ENCODE data around the gene ZMPSTE24.

ZMPSTE24 gene

GRCh38 chr1:40256401-40257084, 1.5 kb upstream of the ZMPSTE24 start:
- peak overlapping the region; percentile 98 for H3K4me3 ChIP-seq (ENCODE audit: low read length)
- DNase-seq (ENCODE audit: low read depth, low spot score) = no peak

GRCh38 chr1:40257313-40257687, 736 bp upstream of the ZMPSTE24 start:
- no peak for DNase-seq (ENCODE audit: low read depth, low spot score)
- peak overlapping the region; percentile 98 for H3K4me3 ChIP-seq (ENCODE audit: low read length)

DNA sequence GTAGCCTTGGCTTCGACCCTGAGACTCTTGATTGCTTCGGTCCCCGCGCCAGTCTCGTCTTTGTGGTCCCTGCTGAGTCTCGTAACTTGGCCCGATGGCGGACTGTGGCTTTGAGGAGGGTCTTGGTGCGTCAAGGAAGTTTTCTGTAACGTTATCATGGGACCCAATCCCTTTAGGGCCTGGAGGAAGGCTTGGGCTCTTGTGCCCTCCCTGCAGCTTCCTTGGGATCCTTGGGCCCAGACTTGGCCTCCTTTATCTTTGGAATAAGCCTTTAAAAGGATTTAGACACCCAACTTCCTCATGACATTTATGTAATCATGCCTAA, 371 bp downstream of the ZMPSTE24 start:
- H3K4me3 ChIP-seq (ENCODE audit: low read length) = peak overlapping the region; percentile 98
- DNase-seq (ENCODE audit: low read depth, low spot score) = no peak

DNA sequence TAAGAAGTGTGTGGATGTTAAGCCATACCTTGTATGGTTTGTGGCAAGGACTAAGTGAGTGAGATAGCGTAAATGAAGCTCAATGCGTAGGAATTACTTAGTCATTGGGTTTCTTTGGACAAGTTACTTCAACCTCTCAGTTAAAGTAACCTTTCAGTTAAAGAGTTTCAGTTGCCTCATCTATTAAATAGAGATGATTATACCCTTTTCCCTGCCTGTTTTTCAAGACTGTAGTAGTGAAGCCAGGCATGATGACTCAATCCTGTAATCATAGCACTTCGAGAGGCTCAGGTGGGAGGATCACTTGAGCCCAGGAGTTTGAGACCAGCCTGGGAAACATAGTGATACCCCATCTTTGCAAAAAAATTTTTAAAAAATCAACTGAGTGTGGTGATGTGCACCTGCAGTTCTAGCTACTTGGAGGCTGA, 6.3 kb downstream of the ZMPSTE24 start:
- no peak overlapping the region for H3K4me3 ChIP-seq (ENCODE audit: low read length)
- DNase-seq (ENCODE audit: low read depth, low spot score) = no peak

GRCh38 chr1:40265298-40265697, 7.3 kb downstream of the ZMPSTE24 start:
- no peak for DNase-seq (ENCODE audit: low read depth, low spot score)
- H3K4me3 ChIP-seq (ENCODE audit: low read length) = no peak overlapping the region

GRCh38 chr1:40265919-40266318, 7.9 kb downstream of the ZMPSTE24 start:
- no peak overlapping the region for H3K4me3 ChIP-seq (ENCODE audit: low read length)
- no peak for DNase-seq (ENCODE audit: low read depth, low spot score)

- H3K4me3 ChIP-seq (ENCODE audit: low read length) = no peak overlapping the region
- no peak for DNase-seq (ENCODE audit: low read depth, low spot score)
These were observed 8.9 kb downstream of the ZMPSTE24 start for GRCh38 chr1:40266786-40267535.

- H3K4me3 ChIP-seq (ENCODE audit: low read length) = no peak overlapping the region
- DNase-seq (ENCODE audit: low read depth, low spot score) = no peak
These were observed 9.7 kb downstream of the ZMPSTE24 start for GRCh38 chr1:40267767-40268187.

- no peak overlapping the region for H3K4me3 ChIP-seq (ENCODE audit: low read length)
- no peak for DNase-seq (ENCODE audit: low read depth, low spot score)
These were observed 10.2 kb downstream of the ZMPSTE24 start for GRCh38 chr1:40268211-40268610.

DNA sequence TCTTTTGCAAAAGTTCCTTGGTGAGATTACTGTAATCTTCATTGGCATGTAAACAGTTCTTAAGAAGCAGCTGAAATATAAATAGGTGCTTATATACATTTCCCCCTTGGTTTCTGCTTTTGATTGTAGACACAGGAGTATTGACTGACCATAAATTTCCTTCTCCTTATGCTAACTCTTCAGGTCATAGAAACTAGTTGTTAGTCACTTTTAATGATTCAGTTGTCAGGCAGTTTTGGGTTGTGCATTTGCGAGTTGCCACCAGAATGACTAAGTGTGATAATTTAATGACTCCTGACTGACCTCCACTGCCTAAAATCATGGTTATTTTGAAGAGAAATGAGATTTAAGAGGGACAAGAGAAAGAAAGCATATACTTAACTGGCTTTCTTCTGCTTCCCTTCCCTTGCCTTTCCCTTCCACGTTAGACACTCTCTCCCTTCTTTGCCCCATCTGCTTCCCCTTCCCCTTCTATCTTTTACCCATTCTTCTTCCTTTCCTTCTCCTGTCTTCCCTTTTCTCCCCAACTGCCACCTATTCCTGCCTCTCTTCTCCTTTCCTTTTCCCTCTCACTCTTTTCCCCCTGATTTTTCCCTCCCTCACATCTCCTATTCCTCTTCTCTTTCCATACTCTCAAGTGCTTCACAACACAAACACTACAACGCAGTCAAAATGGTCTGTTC, 12.3 kb downstream of the ZMPSTE24 start:
- no peak for DNase-seq (ENCODE audit: low read depth, low spot score)
- no peak overlapping the region for H3K4me3 ChIP-seq (ENCODE audit: low read length)

GRCh38 chr1:40272653-40273213, 14.7 kb downstream of the ZMPSTE24 start:
- H3K4me3 ChIP-seq (ENCODE audit: low read length) = no peak overlapping the region
- DNase-seq (ENCODE audit: low read depth, low spot score) = no peak

GRCh38 chr1:40273547-40274166, 15.6 kb downstream of the ZMPSTE24 start:
- no peak for DNase-seq (ENCODE audit: low read depth, low spot score)
- no peak overlapping the region for H3K4me3 ChIP-seq (ENCODE audit: low read length)

- H3K4me3 ChIP-seq (ENCODE audit: low read length) = no peak overlapping the region
- no peak for DNase-seq (ENCODE audit: low read depth, low spot score)
These were observed 16.3 kb downstream of the ZMPSTE24 start for GRCh38 chr1:40274331-40274730.

DNA sequence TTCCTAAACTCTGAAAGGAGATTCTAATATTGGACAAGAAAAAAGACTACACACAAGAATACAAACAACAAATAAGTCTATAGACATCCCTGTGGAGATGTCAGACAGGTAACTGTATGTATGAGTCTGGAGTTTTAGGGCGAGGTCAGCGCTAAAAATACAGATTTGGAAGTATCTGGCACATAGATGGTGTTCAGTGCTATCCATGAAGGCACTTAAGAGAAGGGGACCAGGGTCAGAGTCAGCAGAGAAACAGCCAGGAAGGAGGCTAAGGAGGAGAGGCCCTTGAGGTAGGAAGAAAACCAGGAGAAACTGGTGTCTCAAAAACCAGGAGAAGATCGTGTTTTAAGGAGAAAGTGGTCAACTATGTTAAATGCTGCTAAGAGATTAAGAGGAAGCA, 18.1 kb downstream of the ZMPSTE24 start:
- DNase-seq (ENCODE audit: low read depth, low spot score) = no peak
- no peak overlapping the region for H3K4me3 ChIP-seq (ENCODE audit: low read length)

DNA sequence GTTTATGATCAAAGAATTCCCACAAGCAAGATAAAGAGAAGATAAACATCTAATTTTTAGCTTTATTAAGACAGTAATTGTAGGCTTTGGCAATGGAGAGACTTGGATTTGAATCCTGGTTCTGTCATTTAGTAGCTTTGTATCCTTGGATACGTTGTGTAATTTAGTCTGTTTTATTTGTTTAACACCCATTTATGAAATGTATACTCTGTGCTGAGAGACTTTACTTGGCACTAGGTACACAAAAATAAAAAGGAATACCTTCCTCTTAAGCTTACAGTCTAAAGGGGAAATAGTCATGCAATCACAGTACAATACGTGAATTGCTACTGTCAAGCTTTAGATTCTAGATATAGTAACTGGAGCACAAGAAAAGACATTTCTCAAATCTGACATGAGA, 23.8 kb downstream of the ZMPSTE24 start:
- H3K4me3 ChIP-seq (ENCODE audit: low read length) = no peak overlapping the region
- no peak for DNase-seq (ENCODE audit: low read depth, low spot score)

DNA sequence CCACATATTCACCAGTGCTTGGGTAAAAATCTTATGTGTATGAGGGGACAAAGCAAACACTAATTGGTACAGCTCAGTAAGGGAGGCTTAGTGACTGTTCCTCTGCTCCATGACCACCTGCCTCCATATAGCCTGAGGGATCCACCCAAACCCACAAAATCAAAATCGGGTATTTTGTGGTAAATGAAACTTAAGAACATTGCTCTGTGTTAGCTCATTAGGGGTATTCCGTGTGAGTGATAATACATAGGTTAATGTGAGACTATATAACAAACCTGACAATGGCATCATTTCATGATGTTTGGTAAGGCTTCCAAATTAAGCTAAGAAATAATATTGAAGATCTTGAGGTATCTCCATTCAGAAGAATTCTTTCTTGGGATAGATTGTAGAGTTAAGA, 33.3 kb downstream of the ZMPSTE24 start:
- DNase-seq (ENCODE audit: low read depth, low spot score) = no peak

DNA sequence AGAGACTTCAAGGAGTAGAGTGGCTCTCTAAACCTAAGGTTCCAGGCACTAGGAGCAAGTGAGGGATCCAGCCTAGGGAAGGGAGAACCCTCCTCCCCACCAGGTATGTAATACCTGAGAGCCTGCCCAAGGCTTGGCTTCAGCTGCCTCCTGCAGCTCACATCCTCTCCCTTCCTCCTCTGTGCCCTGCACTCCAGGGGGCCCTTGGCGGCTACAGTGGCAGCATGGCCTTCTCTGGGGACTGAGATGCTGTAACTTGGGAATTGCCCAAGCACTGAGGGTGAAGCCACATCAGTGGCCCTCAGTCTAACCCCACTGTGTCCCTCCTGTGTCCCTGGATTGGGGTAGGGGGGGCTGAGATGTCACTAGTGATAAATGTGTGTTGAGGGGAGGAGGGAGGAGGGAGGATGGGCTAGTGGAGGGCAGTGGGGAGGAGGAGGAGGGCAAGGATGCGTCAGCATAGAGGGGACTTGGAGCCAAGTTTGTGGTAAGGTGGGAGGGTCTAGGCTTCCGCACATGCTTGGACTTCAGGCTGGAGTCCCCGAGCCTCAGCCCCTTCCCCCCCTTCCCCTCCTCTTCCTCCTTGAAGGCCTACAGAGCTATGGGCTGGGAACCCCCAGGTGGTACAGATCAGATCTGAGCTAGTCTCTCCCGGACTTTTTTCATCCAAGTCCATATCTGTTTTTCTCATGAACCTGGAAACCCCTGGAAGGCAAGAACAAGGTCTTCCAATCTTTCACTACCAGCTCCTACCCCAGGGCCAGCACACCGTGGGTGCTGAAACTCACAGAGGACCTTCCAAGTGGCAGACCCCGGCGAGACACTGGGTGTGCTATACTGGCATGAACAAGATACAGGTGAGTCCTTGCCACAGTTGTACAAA, 41.6 kb downstream of the ZMPSTE24 start:
- DNase-seq (ENCODE audit: low read depth, low spot score) = no peak
- H3K4me3 ChIP-seq (ENCODE audit: low read length) = no peak overlapping the region

More for the DNA sequence above, 33.3 kb downstream of the ZMPSTE24 start:
- H3K4me3 ChIP-seq (ENCODE audit: low read length) = no peak overlapping the region

DNA sequence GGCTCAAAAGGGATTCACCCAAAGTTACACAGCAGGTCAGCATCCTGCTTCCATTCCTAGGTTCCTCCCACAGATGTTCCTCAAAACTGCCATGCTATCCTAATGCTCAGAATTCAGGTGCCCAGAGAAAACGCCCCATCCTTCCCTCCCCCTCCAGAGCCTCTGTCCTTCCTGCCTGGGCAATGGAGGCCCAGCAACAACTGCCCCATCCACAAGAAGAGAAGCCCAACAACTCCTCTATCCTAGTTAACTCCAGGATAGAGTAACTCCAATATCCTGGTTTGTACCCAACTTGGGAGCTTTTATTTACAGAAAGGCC, 42.2 kb downstream of the ZMPSTE24 start:
- H3K4me3 ChIP-seq (ENCODE audit: low read length) = no peak overlapping the region
- no peak for DNase-seq (ENCODE audit: low read depth, low spot score)

- H3K4me3 ChIP-seq (ENCODE audit: low read length) = no peak overlapping the region
- no peak for DNase-seq (ENCODE audit: low read depth, low spot score)
These were observed 42.6 kb downstream of the ZMPSTE24 start for GRCh38 chr1:40300651-40301050.

All from Jurkat, Clone E6-1 (cell line).